ENCODE results near the gene FGGY.

DNA sequence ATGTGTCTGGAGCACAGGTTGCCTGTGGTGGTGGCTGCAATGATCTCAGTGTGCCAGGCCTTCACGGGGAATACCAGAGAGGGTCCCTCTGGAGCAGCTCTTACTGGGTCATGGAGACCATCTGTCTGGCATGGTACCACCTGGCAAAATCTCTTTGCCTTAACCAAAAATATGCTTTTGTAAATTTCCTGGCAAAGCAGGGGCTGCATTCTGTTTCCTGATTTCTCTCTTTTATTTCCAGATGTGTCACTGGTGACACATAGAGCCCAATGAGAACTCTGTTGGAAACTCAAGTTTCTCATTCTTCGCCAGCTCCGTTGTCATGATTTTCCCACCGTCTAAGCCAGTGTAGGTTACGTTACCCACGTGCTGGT is 136.5 kb downstream of the FGGY start:
- TF ChIP-seq, protein P1, sequence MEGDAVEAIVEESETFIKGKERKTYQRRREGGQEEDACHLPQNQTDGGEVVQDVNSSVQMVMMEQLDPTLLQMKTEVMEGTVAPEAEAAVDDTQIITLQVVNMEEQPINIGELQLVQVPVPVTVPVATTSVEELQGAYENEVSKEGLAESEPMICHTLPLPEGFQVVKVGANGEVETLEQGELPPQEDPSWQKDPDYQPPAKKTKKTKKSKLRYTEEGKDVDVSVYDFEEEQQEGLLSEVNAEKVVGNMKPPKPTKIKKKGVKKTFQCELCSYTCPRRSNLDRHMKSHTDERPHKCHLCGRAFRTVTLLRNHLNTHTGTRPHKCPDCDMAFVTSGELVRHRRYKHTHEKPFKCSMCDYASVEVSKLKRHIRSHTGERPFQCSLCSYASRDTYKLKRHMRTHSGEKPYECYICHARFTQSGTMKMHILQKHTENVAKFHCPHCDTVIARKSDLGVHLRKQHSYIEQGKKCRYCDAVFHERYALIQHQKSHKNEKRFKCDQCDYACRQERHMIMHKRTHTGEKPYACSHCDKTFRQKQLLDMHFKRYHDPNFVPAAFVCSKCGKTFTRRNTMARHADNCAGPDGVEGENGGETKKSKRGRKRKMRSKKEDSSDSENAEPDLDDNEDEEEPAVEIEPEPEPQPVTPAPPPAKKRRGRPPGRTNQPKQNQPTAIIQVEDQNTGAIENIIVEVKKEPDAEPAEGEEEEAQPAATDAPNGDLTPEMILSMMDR (IDR thresholded peaks at IDR 0.05; ENCODE audit: low read depth, low read length) = no peak
- no peak for TF ChIP-seq POLR2A (IDR thresholded peaks at IDR 0.05; ENCODE audit: extremely low read depth, insufficient read length)
- TF ChIP-seq, protein P2, sequence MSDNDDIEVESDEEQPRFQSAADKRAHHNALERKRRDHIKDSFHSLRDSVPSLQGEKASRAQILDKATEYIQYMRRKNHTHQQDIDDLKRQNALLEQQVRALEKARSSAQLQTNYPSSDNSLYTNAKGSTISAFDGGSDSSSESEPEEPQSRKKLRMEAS (IDR thresholded peaks at IDR 0.05; ENCODE audit: low read depth, low read length) = no peak
